Posterior cingulate gyrus (tissue), 11 donors: Measurements from ENCODE around the gene DLGAP1.
"Not testable (repeated sequence)": the region's sequence is repeated elsewhere in the genome, so short reads cannot be mapped to it uniquely, and the experiment has no call there.

Source experiments
- DNase-seq, 10 donors: peaks; one replicate each; pipeline versions ENCODE4 v3.0.0 to v3.0.0-alpha.2; 2020 to 2021; ENCODE audit warnings: mixed read lengths in 3 of 10
- intact Hi-C: fragments of 100-400 bp; cut with DNase I; formaldehyde crosslinking; loops from one replicate; pipeline ENCODE4 v1.15.1; 2023

Gene DLGAP1

DNA sequence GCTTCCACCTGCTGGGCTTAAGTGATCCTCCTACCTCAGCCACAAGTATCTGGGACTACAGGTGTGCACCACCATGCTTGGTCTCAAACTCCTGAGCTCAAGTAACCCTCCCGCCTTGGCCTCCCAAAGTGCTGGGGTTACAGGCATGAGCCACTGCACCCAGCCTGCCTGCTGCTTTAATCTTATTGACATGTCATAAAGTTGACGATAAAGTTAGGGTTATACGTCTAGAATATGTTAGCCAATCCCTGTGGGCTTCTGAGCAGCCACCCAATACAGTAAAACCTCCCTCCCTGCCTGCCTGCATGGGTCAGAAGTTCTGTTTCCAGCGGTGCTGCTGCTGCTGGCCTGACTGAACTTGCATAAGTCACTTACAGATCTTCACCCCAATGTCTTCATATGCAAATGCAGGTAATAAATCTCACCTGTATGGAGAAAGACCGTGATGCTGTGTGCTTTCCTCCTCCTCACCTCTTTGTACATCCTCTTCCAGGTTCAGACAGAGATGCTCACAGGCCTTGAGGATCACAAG lies 975.1 kb downstream of the DLGAP1 start:
- intact Hi-C loops: no loop called here
- DNase-seq: no peak

GRCh38 chr18:3478262-3478978 lies 976.7 kb downstream of the DLGAP1 start:
- DNase-seq: no peak
- intact Hi-C loops: no loop called here

DNA sequence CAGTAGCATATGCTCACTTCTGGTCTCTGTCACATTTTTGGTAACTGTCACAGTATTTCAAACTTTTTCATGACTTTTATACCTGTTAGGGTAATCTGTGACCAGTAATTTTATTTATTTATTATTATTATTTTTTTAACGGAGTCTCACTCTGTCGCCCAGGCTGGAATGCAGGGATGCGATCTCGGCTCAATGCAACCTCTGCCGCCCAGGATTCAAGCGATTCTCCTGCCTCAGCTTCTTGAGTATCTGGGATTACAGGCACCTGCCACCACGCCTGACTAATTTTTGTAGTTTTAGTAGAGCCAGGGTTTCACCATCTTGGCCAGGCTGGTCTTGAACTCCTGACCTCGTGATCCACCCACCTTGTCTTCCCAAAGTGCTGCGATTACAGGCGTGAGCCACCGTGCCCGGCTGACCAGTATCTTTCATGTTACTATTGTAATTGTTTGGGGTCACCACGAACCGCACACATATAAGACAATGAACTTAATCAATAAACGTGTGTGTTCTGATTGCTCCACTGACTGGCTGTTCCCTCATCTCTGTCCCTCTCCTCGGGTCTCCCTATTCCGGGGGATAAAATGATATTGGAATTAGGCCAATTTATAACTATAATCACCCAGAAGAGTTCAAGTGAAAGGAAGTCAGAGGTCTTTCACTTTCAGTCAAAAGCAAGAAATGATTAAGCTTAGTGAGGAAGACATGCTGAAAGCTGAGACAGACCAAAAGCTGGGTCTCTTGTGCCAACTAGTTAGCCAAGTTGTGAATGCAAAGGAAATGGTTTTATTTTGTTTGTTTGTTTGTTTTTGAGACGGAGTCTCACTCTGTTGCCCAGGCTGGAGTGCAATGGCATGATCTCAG lies 982.2 kb downstream of the DLGAP1 start:
- intact Hi-C loops: no loop called here
- no peak for DNase-seq

- intact Hi-C loops, DNase-seq: not testable (repeated sequence)
Measured at GRCh38 chr18:3472121-3472520, 983.0 kb downstream of the DLGAP1 start.

- intact Hi-C loops: no loop called here
- no peak for DNase-seq
Measured at GRCh38 chr18:3471141-3471648, 983.9 kb downstream of the DLGAP1 start.

- DNase-seq: no peak
- intact Hi-C loops: no loop called here
Measured at GRCh38 chr18:3468833-3469232, 986.3 kb downstream of the DLGAP1 start.

DNA sequence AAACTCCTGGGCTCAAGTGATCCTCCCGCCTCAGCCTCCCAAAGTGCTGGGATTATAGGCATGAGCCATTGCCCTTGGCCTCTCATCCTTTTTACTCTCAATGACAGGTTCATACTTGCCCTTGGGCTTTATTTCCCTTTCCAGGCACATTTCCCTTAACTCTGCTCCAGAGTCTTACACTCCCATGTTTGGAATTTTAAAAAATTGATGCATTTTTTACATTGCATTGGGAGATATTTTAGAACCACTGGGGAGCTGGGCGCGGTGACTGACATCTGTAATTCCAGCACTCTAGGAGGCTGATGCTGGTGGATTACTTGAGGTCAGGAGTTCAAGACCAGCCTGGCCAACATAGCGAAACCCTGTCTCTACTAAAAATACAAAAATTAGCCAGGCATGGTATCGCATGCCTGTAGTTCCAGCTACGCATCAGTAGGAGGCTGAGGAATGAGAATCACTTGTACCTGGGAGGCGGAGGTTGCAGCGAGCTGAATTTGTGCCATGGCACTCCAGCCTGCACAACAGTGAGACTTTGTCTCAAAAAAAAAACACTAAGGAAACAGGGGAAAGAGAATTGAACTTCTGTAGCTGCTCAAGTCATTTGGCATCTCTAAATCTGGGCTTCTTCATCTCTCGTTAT lies 986.9 kb downstream of the DLGAP1 start:
- intact Hi-C loops: no loop called here
- DNase-seq: no peak

- intact Hi-C loops: no loop called here
- DNase-seq: no peak
Measured at GRCh38 chr18:3466872-3467271, 988.2 kb downstream of the DLGAP1 start.

- no peak for DNase-seq
Measured at GRCh38 chr18:3466045-3466444, 989.1 kb downstream of the DLGAP1 start.

GRCh38 chr18:3463051-3463450 lies 992.1 kb downstream of the DLGAP1 start:
- DNase-seq: no peak
- intact Hi-C loops: no loop called here

More at GRCh38 chr18:3466045-3466444, 989.1 kb downstream of the DLGAP1 start:
- intact Hi-C loops: no loop called here

GRCh38 chr18:3461704-3462103 lies 993.4 kb downstream of the DLGAP1 start:
- DNase-seq: no peak
- intact Hi-C loops: no loop called here

- intact Hi-C loops: no loop called here
Measured at GRCh38 chr18:3460823-3461398, 994.2 kb downstream of the DLGAP1 start.

DNA sequence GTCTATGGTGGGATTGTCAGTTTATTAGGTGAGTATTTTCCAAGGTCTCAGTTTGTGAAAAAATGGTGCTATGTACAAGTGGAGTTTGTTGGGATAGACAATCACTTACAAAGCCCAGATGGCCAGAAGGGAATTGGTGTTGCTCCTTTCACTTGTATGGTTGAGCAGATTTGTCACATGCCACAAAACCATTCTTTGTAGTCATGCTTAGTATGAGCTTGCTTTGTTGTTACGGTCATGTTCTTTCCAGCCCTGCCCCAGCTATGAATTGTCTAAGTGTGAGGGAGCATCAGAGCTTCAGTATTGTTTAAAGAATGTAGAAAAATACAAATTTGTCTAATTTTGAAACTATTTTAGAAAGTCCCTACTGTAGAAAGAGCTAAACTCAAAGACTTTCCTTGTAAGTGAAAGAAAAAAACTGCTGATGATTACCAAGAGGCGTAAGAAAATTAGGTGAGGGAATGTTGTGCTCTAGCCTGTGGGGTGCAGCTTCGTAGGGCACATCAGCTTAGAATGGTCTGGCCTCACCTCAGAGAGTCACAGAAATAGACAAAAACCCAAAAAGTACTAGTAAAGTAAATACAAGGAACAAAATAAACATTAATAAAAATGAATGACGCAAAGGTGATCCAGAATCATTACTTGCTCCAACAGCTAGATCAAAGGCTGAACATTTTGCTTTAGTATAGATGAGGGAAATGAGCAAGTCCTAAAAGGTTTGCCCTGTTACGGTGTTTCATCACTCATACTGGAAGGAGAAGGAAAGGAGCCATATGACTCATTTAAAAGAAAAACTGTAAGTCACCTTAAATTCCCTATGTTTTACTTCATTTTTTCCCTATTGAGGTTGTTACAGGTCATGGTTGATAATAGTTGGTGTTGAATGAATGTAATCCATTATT lies 995.9 kb downstream of the DLGAP1 start:
- intact Hi-C loops: no loop called here
- no peak for DNase-seq

More at GRCh38 chr18:3460823-3461398, 994.2 kb downstream of the DLGAP1 start:
- DNase-seq: no peak

DNA sequence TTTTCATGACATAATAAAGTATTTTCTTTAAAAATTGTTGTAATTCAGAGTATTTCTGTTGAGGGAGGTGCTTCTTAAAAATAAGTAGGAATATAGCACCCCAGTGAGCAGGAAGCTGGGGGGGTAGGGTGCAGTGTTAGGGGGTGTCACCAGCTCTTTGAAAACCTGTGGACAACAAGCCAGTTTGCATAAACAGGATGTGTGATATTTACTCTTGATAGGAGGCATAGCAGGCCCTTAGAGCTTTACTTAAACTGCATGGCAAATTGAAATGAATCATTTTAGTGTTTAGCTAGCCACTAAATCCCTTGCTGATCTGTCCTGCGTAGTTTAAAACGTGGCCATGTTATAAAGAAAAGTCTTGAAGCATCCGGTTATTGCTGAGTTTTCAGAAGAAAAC lies 996.7 kb downstream of the DLGAP1 start:
- intact Hi-C loops: no loop called here
- no peak for DNase-seq

GRCh38 chr18:3457261-3457724 lies 997.8 kb downstream of the DLGAP1 start:
- intact Hi-C loops: no loop called here
- DNase-seq: peak in 3 of 10 donors; percentile 19 to 75 (median 21)

- intact Hi-C loops: no loop called here
- no peak for DNase-seq
Measured at GRCh38 chr18:3456686-3457069, 998.4 kb downstream of the DLGAP1 start.

- DNase-seq: no peak
- intact Hi-C loops: loop anchor here (2.0 kb wide), 2 partner anchors 137 to 175 kb away; no protein-coding TSS in a partner anchor
Measured at GRCh38 chr18:3455907-3456685, 999.0 kb downstream of the DLGAP1 start.

- no peak for DNase-seq
- intact Hi-C loops: loop anchor here (2.0 kb wide), 2 partner anchors 138 to 174 kb away; no protein-coding TSS in a partner anchor
Measured at GRCh38 chr18:3455090-3455635, 999.9 kb downstream of the DLGAP1 start.
